Stimulated activated CD4-positive, alpha-beta T cell treated with anti-CD3 and anti-CD28 coated beads, TNF-alpha, amount 100 ng/mL, for 48 hours (primary cell): Measurements from ENCODE around the gene SLC27A3.

ENCODE experiments used
- DNase-seq, 3 donors: peaks; one replicate each; pipeline ENCODE4 v3.0.0-alpha.2; 2020; ENCODE audit warnings: low read depth in 3 of 3

Gene SLC27A3

DNA sequence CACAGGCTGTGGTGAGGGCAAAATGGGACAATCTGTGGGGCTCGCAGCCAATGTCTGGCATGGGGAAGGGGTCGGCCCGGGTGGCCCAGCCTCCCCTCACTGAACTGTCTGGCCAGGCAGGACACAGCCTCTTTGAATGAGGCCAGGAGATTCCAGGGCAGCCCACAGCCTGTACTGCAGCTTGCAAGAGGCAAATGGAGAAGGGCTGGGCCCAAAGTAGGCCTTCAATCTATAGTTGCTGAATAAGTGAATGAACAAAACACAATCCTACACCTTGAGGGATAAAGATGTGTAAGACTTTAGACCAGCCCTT, 23.2 kb downstream of the SLC27A3 start:
- no peak for DNase-seq

DNA sequence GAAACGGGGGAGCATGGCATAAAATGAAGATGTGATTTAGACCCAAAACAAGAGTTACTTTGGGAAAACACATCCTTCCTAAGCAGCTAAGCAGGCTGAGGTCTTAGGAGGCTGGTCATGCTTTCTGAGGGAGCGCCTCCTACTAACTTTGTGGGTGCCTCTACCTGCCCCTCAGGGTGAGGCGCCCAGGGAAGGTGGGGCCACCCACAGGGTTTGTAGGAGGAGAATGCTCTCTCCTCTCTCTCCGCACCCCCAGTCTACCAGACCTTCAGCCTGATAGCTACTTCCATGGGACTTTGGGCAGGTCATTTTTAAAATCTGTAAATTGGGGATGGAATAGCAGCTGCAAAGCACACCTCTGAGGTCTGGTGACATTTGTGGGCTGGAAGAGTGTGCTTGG, 23.8 kb downstream of the SLC27A3 start:
- no peak for DNase-seq

DNA sequence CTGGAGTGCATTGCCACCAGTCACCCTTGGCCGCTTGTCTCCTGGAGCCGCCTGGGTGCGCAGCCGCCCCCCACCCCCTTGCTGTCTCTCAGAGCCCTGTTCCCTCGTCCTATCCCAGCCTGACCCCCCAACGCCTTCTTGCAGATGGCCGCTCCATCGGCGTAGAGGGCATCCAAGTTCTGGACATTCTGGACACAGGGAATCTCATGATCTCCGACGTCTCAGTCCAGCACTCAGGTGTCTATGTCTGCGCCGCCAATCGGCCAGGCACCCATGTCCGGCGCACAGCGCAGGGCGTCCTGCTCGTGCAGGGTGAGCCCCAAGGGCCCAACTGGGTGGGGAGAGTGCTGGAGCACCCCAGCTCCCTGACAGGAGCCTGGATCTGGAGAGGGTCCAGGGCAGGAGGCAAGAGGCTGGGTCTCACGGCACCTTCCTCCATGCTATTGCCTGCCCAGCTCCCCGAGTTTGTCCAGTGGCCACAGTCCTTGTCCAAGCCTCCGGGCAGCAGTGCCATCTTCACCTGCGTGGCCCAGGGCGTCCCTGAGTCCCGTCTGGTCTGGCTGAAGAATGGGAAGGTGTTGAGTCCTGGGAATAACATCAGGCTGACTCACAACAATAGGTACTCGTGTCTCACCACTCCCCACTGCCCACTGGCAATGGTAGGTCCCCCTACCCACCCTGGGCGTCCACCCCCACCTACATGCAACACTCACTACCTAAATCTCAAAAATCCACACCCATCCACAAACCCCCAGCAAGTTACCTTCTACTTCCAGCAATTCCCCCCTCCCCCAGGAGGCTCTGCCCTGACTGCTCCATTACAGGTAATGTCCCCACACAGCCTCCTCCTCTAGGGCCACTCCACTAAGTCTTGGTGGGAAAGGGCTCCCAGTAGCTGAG, 24.6 kb downstream of the SLC27A3 start:
- DNase-seq, result no peak

DNA sequence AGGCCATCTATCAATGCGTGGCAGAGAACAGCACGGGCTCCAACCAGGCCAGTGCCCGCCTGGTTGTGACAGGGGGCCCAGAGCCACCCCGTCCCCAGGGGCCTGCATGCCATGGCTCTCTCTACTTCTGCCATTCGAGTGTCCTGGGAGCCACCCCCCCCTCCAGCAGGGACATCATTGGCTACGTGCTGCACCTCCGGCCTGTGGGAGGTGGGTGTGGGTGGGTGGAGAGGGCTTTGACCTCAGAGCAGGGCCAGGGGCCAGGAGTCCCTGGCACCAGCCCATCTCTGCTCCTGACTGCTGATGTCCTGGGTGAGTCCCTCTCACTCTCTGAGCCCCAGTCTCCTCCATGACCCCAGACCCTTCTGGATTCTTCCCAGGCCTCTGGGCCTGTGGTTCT, 25.3 kb downstream of the SLC27A3 start:
- no peak for DNase-seq

DNA sequence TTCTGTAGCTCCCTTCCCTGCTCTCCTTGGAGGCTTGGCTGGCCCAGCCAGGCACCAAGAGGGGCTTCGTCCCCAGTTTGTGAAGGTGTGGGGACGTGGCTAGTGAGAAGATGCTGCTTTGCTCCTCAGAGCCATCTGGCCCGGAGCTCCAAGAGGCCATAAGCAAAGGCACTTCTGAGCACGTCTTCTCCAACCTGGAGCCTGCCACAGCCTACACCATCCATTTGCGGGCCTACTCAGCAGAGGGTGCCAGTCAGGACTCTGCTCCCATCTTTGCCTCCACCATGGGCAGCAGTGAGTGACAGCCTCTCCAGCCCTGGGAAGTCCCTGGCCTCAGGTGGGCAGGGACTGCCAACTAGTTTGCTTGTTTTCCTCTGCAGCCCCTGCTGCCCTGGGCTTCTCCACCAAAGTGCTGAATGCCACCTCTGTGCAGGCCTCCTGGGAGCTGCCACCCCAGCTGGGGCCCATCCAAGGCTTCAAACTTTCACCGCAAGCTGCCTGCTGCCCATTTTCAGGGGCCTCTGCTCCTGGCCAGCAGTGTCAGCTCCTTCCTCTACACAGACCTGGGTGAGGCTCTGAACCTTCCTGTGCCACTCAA, 25.9 kb downstream of the SLC27A3 start:
- no peak for DNase-seq

DNA sequence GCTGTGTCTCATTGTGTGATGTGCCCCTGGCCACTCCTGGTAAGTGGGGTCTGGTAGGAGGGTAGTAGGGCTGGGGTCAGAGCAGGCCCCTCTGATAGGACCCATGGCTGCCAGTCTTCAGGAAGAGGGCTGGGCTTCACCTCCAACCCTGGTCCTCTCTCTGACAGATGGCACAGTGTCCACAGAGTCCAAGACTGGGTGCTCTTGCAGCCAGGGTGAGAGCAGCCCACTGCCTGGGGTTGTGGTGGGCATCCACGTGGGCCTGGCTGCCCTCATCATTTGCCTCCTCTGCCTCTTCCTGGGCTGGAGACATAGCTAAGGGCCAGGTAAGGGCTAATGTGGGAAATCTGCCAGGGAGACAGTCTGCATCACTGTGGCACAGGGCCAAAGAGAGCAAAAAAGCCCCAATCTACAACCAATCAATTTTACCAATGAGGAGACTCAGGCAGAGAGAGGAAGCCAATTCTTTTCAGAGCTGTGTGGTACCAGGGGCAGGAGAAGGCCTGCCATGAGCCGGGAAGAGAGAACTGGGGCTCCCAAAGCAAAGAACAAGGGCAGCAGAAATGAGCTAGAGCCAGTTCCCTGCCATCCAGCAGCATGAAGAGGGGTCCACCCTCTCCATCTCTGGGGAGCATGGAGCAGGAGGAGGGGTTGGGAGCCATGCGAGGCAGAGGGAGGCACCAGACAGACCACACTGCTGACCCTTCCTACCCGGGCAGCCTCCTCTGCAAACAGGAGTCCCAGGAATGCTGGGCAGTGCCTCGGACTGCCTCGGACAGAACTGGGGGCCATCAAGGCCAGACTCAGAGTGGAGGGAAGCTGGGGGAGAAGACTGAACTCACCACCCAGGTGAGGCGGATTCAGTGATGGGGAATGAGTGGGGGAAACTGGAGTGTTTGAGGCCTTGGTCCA, 26.8 kb downstream of the SLC27A3 start:
- no peak for DNase-seq

DNA sequence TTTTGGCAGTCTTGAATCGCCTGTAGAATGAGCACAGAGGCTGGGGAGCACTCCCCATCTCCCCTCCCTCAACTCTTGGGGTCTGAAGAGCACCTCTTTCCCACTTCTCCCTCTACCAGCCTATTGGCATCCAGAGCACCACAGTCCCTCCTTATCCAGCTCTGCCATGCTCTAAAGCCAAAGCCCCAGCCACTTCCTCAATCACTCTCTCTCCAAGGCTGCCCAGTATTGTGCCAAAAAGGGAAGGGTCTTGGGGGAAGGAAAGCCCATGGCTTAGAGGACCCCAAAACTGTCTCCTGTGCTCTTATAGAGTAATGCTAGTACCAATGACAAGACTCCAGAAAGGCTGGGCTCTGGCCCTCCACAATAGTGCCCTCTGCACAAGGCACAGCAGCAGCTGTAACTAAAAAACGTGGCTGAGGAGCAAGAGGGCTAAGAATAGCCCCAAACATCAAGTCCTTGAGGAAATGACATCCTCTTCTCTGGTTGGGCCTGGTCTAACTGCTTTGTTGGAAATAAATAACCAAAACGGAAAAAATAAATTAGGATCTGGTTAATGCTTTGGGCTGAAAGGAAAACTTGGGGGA, 28.4 kb downstream of the SLC27A3 start:
- DNase-seq, result no peak

DNA sequence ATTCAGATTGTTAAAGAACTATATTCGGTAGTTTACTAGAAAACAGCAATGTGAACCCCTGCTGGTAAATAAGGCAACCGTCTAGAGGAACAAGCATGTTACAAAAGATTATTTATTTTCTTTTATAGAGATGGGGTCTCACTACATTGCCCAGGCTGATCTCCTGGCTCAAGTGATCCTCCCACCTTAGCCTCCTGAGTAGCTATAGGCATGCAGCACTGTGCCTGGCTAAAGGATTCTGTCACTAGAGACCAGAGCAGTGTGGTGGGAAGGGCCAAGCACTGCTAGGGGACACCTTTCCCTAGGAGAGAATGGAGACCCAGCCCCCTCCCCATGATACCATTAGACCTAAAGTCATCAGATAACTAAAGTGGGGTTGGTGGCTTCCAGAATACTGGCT, 28.9 kb downstream of the SLC27A3 start:
- no peak for DNase-seq

DNA sequence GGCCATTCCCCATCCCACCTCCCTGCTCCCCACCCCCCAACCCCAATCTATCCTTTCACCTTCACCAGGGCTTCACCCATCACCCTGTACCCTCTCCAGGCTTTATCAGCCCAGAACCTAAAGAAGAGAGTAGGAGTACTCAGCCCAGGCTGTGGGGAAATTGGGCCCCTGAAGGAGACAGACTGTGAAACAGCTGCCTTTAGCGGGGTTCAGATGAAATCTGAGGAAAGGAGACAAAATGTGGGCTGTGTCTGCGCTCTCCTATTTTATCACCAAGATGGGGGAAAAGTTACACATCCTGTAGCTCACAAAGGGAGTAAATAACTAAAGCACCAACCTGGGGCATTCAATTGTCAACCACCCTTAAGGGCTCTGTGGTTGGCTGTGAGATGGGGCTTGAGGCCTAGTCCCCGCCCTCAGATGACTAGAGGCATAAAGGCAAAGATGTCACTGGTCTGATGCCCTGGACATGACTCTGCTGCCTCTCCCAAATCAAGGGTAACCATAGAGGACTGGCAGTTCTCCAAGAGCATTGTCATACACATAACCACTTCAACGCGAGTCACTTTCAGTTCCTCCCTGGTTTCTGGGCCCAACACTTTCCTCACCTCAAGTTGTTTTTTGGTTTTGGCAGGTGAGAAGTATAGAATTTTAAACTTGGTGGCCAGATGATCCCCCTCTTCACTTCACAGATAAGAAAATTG, 30.0 kb downstream of the SLC27A3 start:
- peak; percentile 50 to 65 (median 61) for DNase-seq

DNA sequence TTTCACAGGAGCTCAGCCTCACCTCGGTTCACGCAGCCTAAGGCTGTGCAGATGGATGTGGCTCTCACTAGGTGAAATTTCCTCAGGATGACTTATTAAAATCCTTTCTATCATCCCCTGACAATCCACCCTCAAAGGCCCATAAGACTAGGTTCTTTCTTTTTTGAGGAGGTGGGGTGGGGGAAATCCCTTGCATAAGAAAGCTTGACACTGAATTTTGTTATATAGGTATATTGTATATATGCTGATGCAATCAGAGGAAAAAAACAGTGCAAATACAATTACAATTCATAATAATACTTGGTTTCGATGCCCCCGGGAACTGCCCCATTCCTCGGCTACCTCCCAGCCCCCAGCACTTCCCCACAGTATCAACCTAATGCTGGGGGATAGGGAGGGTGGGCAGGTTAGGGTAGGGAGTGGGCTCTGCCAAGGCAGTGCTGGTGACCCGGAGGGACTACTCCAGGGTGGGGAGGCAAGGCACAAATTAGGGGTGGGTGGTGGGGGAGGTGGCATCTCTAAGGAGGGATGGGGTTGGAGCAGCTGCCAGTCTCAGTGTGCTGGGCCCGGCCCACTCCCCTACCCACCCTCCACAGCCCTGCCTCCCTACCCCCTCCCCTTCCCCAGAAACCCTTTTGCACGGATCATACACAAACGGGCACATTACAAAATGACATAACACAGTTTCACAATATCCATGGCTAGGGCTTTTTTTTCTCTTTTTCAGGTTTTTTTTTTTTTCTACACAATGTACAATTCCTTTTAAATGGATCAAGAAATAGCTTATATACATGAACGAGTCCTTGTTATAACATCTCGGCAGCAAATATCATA, 30.9 kb downstream of the SLC27A3 start:
- DNase-seq, result no peak

DNA sequence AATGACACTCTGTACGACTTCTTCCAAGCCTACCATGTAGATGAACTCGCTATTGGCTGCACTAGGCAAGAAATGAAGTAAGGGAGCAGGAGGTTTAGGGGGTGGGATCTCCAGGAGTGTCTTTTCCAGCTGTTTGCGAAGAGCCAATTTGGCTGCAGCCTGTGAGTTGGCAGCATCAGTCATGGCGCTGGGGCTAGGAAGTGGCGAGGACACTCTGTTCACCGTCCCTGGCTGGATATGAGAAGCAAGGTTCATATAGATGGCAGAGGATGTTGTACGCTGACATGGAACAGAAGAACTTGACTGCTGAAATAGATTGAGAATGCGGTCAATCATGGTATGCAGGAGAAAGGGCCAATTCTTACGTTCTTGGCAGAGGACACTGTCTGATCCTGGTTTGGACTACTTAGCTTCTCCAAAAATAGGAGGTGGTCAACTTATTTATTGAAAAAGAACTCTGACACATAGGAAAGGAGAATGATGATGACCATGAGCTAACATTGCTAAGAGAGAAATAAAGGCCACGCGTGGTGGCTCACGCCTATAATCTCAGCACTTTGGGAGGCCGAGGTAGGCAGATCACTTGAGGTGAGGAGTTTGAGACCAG, 41.2 kb downstream of the SLC27A3 start:
- DNase-seq, result no peak

DNA sequence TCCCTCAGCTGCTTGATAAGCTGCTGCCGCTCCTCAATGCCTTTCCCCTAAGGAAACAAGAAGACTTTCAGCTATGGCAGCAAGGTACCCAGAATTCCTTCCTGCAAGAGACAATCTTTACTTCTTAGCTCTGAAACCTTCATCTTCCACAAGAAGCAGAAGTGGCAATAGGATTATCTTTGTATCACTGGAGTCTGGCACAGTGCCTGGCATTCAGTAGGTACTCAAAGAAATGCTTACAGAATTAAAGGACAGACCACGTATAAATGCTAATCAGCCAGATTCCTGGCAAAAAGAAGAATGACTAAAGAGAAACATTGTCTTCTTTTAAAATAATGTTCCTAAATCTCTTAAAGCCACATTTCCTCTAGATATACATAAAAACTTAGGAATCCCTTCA, 43.7 kb downstream of the SLC27A3 start:
- DNase-seq, result no peak

DNA sequence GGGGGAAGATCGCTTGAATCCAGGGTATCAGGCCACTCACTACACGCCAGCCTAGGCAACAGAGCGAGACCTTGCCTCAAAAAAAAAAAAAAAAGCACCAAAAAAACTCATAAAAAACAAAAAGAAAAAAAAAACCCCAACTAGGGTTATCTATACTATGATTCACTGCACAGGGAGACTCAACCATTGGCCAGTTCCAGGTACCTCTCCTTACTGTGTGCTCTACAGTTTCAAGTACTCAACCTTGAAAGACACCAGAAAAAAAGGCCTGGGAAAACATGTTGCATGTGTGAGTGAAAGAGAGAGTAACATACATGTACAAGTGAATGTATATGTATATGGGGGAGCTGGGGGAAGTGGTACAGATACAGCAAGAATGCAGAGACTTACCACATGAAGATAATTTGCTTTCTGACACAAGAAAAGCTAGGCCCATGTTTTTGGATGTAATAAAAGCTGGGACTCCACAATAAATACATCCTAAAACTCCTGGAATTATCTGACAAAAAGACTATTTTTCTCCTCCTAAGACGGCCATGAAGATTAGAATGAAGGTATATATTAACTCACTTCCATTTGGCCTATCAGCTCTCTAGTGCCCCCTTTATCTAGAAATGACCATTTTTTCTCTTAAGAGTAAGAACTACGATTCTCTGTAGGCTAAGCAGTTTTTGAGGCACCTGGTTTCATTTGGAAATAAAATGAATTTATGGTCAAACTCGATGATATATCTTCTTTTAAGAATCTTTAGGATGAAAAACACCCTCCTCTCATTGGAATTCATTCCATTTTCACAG, 52.2 kb downstream of the SLC27A3 start:
- DNase-seq, result no peak
